ENCODE results near the gene NEMP2.

NEMP2 gene

DNA sequence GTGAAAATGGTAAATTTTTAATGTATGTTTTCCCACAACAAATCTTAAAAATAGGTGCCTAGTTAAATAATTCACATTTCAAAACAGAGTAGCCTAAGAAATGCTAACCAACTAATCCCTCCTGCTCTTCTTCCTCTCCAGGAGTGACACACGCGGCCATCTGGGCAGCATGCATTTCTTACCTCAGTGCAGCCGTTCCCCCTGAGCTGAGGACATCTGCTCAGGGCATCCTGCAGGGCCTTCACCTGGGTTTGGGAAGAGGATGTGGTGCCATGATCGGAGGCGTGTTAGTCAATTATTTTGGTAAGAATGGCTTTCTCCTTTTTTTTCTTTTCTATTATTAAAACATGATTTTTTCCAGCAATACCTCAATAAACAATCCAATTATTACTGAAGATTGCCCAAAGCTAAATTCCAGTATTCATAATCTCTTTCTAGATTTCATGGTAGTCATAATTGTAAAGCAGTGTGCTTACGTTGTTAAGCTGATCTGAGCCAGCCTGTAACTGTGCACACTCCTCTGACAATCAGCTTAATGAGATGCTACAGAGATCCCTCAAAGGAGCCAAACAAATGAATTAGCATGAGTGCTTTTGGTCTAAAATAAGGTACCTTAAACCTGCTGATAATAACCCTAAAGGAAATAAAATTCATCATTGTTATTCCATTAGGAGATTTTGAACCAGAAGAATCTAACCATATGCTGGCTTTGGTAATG lies 45.8 kb downstream of the NEMP2 start:
- H3K27ac ChIP-seq: no peak overlapping the region
- TF ChIP-seq ZFX (IDR thresholded peaks at IDR 0.05; ENCODE audit: borderline replicate concordance): no peak
- TF ChIP-seq, protein P1, sequence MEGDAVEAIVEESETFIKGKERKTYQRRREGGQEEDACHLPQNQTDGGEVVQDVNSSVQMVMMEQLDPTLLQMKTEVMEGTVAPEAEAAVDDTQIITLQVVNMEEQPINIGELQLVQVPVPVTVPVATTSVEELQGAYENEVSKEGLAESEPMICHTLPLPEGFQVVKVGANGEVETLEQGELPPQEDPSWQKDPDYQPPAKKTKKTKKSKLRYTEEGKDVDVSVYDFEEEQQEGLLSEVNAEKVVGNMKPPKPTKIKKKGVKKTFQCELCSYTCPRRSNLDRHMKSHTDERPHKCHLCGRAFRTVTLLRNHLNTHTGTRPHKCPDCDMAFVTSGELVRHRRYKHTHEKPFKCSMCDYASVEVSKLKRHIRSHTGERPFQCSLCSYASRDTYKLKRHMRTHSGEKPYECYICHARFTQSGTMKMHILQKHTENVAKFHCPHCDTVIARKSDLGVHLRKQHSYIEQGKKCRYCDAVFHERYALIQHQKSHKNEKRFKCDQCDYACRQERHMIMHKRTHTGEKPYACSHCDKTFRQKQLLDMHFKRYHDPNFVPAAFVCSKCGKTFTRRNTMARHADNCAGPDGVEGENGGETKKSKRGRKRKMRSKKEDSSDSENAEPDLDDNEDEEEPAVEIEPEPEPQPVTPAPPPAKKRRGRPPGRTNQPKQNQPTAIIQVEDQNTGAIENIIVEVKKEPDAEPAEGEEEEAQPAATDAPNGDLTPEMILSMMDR (IDR thresholded peaks at IDR 0.05): no peak

DNA sequence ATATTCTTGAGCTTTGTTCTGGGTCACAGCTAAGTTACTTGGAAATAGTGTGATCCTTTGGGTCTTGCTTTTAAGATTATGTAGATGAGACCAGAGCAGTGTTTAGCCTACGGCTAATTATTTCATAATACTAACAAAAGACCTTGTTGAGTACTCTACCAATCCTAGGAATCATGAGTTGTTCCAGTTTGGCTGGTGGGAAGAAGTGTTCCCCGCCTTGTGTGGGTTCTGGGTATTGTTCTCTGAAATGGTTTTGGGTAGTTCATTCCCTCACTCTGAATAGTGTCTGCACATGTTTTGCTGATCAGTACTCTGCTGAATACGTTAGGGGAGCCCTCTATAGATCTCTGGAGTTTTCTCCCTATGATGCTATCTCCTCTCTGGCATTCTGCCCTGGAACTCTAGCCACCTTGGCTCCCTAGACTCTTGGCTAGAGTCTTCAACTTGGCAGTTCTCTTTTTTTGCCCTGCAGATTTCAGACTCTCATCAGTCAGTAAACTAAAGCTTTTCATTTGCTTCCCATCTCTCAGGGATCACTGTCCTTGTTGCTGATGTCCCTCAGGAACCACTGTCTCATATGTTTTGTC lies 48.4 kb downstream of the NEMP2 start:
- TF ChIP-seq ZFX (IDR thresholded peaks at IDR 0.05; ENCODE audit: borderline replicate concordance): no peak
- TF ChIP-seq, protein P1 (IDR thresholded peaks at IDR 0.05): no peak
- peak overlapping the region; percentile 40 for H3K27ac ChIP-seq

DNA sequence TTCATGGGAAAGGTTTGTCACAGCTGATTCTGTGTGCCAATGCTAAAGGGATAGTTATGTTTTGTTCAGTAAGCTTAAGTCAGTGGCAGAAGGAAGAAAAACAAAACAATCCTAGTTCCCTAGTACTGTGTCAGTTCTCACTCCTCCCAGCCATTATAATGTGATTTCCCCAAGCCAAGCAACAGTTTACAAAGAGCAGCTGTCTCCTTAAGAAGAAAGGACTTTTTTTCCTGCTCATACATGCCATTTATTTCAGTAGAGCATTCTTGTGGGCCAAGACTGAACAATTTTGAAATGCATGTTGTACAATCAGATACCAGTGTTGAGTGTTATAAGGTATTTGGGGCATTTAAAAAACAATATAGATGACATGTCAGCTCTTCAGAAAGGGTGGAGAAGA lies 52.1 kb downstream of the NEMP2 start:
- H3K27ac ChIP-seq: no peak overlapping the region
- TF ChIP-seq, protein P1 (IDR thresholded peaks at IDR 0.05): no peak
- TF ChIP-seq ZFX (IDR thresholded peaks at IDR 0.05; ENCODE audit: borderline replicate concordance): no peak

DNA sequence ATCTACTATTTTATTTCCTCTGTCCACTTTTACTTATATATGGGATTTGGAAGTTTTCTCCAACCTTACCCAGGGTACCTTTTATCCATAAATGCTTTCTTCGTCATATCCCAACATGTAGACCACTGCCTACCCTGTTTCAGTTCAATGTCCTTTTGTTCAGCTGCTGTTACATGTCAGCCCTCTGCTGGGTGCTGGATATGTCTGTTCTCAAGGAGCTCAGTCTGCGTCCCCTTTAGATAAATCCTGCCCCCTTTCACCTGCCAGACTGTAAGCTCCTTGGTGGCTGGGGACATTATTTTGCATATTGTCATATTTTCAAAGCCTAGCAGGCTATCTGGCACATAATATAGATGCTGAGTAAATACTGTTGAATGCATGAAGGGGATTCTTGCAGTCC lies 53.2 kb downstream of the NEMP2 start:
- no peak overlapping the region for H3K27ac ChIP-seq
- TF ChIP-seq, protein P1 (IDR thresholded peaks at IDR 0.05): no peak
- TF ChIP-seq ZFX (IDR thresholded peaks at IDR 0.05; ENCODE audit: borderline replicate concordance): no peak

DNA sequence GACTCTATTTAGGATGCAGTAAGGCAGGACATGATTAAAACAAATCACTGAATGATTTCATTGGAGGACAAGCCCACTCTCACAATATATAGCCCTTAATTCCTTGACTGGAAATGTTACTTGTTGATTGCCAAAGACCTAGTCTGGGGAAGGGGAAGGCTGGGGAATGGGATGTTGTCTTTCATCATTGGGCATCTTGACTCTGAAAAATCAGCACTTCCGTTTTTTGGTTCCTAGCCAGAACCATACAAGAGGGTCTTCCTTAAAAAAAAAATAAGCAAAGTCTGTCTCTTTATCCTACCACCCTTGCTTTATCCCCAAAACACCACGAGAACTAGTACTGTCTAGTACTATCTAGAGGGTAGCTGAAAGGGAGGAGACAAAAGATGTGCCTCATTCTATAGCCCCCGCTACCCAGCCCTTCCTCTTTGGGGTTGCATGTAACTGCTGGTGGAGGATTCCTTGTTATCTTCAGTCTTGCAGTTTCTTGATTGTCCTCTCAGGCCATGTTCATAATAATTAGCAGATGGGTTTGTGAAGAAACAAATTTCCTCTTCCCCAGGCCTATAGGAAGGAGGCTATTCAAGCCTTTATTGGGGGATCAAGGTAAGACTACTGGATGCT lies 55.8 kb downstream of the NEMP2 start:
- TF ChIP-seq, protein P1 (IDR thresholded peaks at IDR 0.05): no peak
- TF ChIP-seq ZFX (IDR thresholded peaks at IDR 0.05; ENCODE audit: borderline replicate concordance): no peak

DNA sequence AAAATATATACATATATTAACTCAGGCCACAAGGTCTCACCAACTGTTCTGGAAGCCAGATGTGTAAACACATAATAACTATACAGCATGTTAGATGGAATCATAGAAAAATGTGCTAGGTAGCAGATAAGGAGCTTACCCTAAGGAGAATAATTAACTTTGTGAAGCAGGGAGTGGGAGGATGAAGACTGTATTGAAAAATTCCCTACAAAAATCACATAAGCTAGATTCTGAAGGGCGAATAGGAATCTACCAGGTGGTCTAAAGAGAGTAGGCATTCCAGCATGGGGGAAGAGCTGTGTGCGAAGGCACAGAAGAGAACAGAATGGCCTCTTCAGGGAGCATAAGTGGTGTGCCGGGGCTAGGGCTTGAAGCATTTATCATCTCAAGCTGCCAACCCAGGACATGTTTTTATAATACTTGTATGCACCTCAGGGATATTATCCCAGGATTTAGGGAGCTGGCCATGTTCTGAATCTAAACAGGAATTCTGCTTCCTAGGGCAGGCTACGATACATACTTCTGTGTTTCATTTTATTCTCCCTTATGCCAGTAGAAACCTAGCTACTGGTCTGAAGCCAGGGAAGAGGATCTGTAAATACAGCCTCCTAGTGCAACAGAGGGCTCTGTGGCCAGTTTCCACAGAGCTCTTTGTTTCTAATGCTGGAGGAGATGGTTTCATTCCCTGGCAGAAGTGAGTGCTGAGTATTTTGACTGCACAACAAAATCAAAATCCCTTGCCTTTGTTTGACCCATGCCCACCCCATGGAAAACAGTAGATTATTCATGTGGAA lies 56.7 kb downstream of the NEMP2 start:
- no peak for TF ChIP-seq ZFX (IDR thresholded peaks at IDR 0.05; ENCODE audit: borderline replicate concordance)
- TF ChIP-seq, protein P1 (IDR thresholded peaks at IDR 0.05): no peak

More for the DNA sequence above, 55.8 kb downstream of the NEMP2 start:
- no peak overlapping the region for H3K27ac ChIP-seq

More for the DNA sequence above, 56.7 kb downstream of the NEMP2 start:
- peak overlapping the region; percentile 16; the same call in 1 of the 2 replicates for H3K27ac ChIP-seq
